GM21717 (cell line): ENCODE data around the gene STARD4.

Source experiments
- ATAC-seq: cut with Tn5 transposase; IDR thresholded peaks from one replicate; pipeline ENCODE4 v1.9.1; 2021; ENCODE audit warnings: mild to moderate bottlenecking, moderate library complexity; ENCODE audit not compliant: unreplicated experiment

STARD4 gene

GRCh38 chr5:111478266-111478665 lies 34.1 kb downstream of the STARD4 start:
- no peak for ATAC-seq

GRCh38 chr5:111472579-111472978 lies 39.8 kb downstream of the STARD4 start:
- ATAC-seq = peak; percentile 70

GRCh38 chr5:111472096-111472495 lies 40.2 kb downstream of the STARD4 start:
- no peak for ATAC-seq

GRCh38 chr5:111469903-111470302 lies 42.4 kb downstream of the STARD4 start:
- ATAC-seq = no peak

- no peak for ATAC-seq
Observed at GRCh38 chr5:111469293-111469896, 42.9 kb downstream of the STARD4 start.

- no peak for ATAC-seq
Observed at GRCh38 chr5:111463311-111463710, 49.0 kb downstream of the STARD4 start.

- ATAC-seq = no peak
Observed at GRCh38 chr5:111461934-111462333, 50.4 kb downstream of the STARD4 start.

- no peak for ATAC-seq
Observed at GRCh38 chr5:111461255-111461671, 51.1 kb downstream of the STARD4 start.

GRCh38 chr5:111454776-111455175 lies 57.6 kb downstream of the STARD4 start:
- no peak for ATAC-seq

GRCh38 chr5:111454198-111454622 lies 58.1 kb downstream of the STARD4 start:
- no peak for ATAC-seq

GRCh38 chr5:111453747-111454146 lies 58.6 kb downstream of the STARD4 start:
- ATAC-seq = no peak

GRCh38 chr5:111453295-111453694 lies 59.0 kb downstream of the STARD4 start:
- ATAC-seq = no peak

- no peak for ATAC-seq
Observed at GRCh38 chr5:111447822-111448221, 64.5 kb downstream of the STARD4 start.

GRCh38 chr5:111447099-111447498 lies 65.2 kb downstream of the STARD4 start:
- no peak for ATAC-seq
